Endothelial cell of umbilical vein (primary cell): ENCODE measurements around the gene VPS54. TPM values are rescaled to one million over a fixed set of nuclear protein-coding genes. Genes with fewer than 3 reads are reported as not detected.

ENCODE experiments used
- BruUV-seq: library from RNA; stranded (reverse); fragments of 400-500 nt; replicated peaks from 2 replicates; lab custom pipeline; 2021; lab: Mats Ljungman, UMichigan
- CTCF ChIA-PET: fragments of 300-600, 350-600 bp; sonication (Branson Sonifier 250); formaldehyde crosslinking; loops from one replicate; lab custom pipeline; 2021; ENCODE audit warnings: antibody characterized with exemption, inconsistent platforms; lab: Charles Lee
- POLR2A ChIA-PET: fragments of 300-600, 350-600 bp; sonication (Branson Sonifier 250); formaldehyde crosslinking; loops from one replicate; lab custom pipeline; 2021; ENCODE audit warnings: antibody characterized with exemption, inconsistent platforms; lab: Charles Lee
- DNase-seq: peaks from one replicate; pipeline ENCODE4 v3.0.0-alpha.2; 2011; ENCODE audit warnings: low read depth, low spot score
- FAIRE-seq: peaks from 2 replicates; lab custom pipeline; 2011; peaks lifted over from hg19 to GRCh38; lab: Jason Lieb, UNC
- H2AFZ ChIP-seq: 2 replicates; pipeline ENCODE4 v1.6.0; 2012; ENCODE audit warnings: low read depth, low read length, control low read depth, inconsistent platforms
- H3K27ac ChIP-seq: 2 replicates; pipeline ENCODE4 v1.5.1; 2011; ENCODE audit warnings: low read depth, mild to moderate bottlenecking, control low read depth, low read length, moderate library complexity; ENCODE audit not compliant: insufficient read depth
- H3K27me3 ChIP-seq, 2 experiments: 2 replicates each; pipeline versions ENCODE4 v1.6.0 to v1.6.1; 2011; ENCODE audit warnings: low read length in 2 of 2, mixed read lengths in 1 of 2; ENCODE audit not compliant: control insufficient read depth in 2 of 2, insufficient read depth in 2 of 2
- H3K36me3 ChIP-seq, 2 experiments: 2 replicates in 1 of 2; 3 replicates in 1 of 2; pipeline ENCODE4 v1.5.1; 2011; ENCODE audit warnings: low read length in 2 of 2, mild to moderate bottlenecking in 1 of 2, moderate library complexity in 1 of 2; ENCODE audit not compliant: control insufficient read depth in 2 of 2, insufficient read depth in 2 of 2; ENCODE audit errors: extremely low read depth in 1 of 2
- H3K4me1 ChIP-seq: 3 replicates; pipeline ENCODE4 v1.5.1; 2011; ENCODE audit warnings: mild to moderate bottlenecking, low read length; ENCODE audit not compliant: control insufficient read depth, insufficient read depth; ENCODE audit errors: extremely low read depth
- H3K4me2 ChIP-seq: 2 replicates; pipeline ENCODE4 v1.6.1; 2011; ENCODE audit warnings: low read length, control low read depth, mixed read lengths; ENCODE audit not compliant: insufficient read depth
- H3K4me3 ChIP-seq, 3 experiments: fragments of 200-600 bp in 1 of 3; sonication (generic), shearing (Covaris generic) in 1 of 3; replicated peaks in 1 of 3; 2 replicates each; pipeline ENCODE4 v1.5.1; 2011 to 2016; ENCODE audit warnings: control low read depth in 3 of 3, low read length in 3 of 3, mild to moderate bottlenecking in 2 of 3, inconsistent platforms in 1 of 3, low read depth in 1 of 3, moderate library complexity in 1 of 3; ENCODE audit not compliant: insufficient read depth in 1 of 3
- H3K79me2 ChIP-seq: 2 replicates; pipeline ENCODE4 v1.6.0; 2012; ENCODE audit warnings: low read length, inconsistent platforms; ENCODE audit not compliant: control insufficient read depth, insufficient read depth
- H3K9ac ChIP-seq: replicated peaks from 2 replicates; pipeline ENCODE3; 2011; ENCODE audit warnings: low read length, control low read depth; ENCODE audit not compliant: insufficient read depth; ENCODE audit errors: extremely low read depth
- H3K9me1 ChIP-seq: replicated peaks from 3 replicates; pipeline ENCODE4 v1.6.0; 2011; ENCODE audit warnings: mild to moderate bottlenecking, low read length; ENCODE audit not compliant: control insufficient read depth, insufficient read depth; ENCODE audit errors: extremely low read depth
- H3K9me3 ChIP-seq: replicated peaks from 2 replicates; pipeline ENCODE4 v1.5.1; 2012; ENCODE audit warnings: low read length, inconsistent platforms; ENCODE audit not compliant: control insufficient read depth, insufficient read depth
- H4K20me1 ChIP-seq: replicated peaks from 2 replicates; pipeline ENCODE3; 2011; ENCODE audit warnings: mild to moderate bottlenecking, low read length; ENCODE audit not compliant: control insufficient read depth, insufficient read depth; ENCODE audit errors: extremely low read depth
- CTCF ChIP-seq, 2 donors: IDR thresholded peaks; 1 replicate in 1 of 2; 2 replicates in 1 of 2; pipeline ENCODE4 v1.5.1; 2011; ENCODE audit warnings: low read length in 2 of 2, mild to moderate bottlenecking in 2 of 2, moderate library complexity in 2 of 2, control low read depth in 1 of 2, inconsistent platforms in 1 of 2, low read depth in 1 of 2; ENCODE audit not compliant: insufficient read depth in 1 of 2; ENCODE audit errors: extremely low read depth in 1 of 2
- EZH2 ChIP-seq: IDR thresholded peaks from 2 replicates; pipeline ENCODE4 v1.6.1; 2012; ENCODE audit warnings: borderline replicate concordance, low read depth, mild to moderate bottlenecking, moderate library complexity, low read length, inconsistent platforms; ENCODE audit not compliant: severe bottlenecking
- FOS ChIP-seq: IDR thresholded peaks from 2 replicates; pipeline ENCODE4 v1.6.1; 2011; ENCODE audit warnings: mild to moderate bottlenecking, low read length, moderate library complexity, borderline replicate concordance; ENCODE audit not compliant: insufficient read depth
- GATA2 ChIP-seq: IDR thresholded peaks from 2 replicates; pipeline ENCODE4 v1.7.0; 2011; ENCODE audit warnings: low read depth, mild to moderate bottlenecking, moderate library complexity, mixed read lengths, low read length; ENCODE audit not compliant: insufficient read length, insufficient read depth
- JUN ChIP-seq: IDR thresholded peaks from 2 replicates; pipeline ENCODE4 v1.6.1; 2011; ENCODE audit warnings: borderline replicate concordance, low read depth; ENCODE audit not compliant: insufficient read length, insufficient read depth
- MAX ChIP-seq: IDR thresholded peaks from 2 replicates; pipeline ENCODE4 v1.6.1; 2011; ENCODE audit not compliant: insufficient read depth, insufficient read length
- MYC ChIP-seq: IDR thresholded peaks from one replicate; pipeline ENCODE4 v1.6.1; 2011; ENCODE audit warnings: mild to moderate bottlenecking, low read depth, low read length
- POLR2A ChIP-seq: IDR thresholded peaks from 2 replicates; pipeline ENCODE4 v1.6.1; 2012; ENCODE audit warnings: low read depth, mild to moderate bottlenecking, control low read depth, low read length
- POLR2AphosphoS5 ChIP-seq: IDR thresholded peaks from 2 replicates; pipeline ENCODE4 v1.6.1; 2012; ENCODE audit warnings: low read depth, mild to moderate bottlenecking, control low read depth, low read length, moderate library complexity; ENCODE audit not compliant: insufficient read depth
- dilution Hi-C: fragments of 300-500 bp; cut with MboI; formaldehyde crosslinking; loops from one replicate; pipeline ENCODE4 v1.15.0; 2019; ENCODE audit warnings: low sequenced_read_pairs; ENCODE audit not compliant: extremely low pct_ligation_motif_present
- intact Hi-C: fragments of 100-400 bp; cut with micrococcal nuclease; formaldehyde crosslinking; loops from one replicate; pipeline ENCODE4 v1.10.0; 2022
- polyA plus RNA-seq, 4 experiments: library from polyadenylated mRNA; depleted of rRNA in 3 of 4; stranded (reverse) in 3 of 4; unstranded in 1 of 4; fragments of >200 nt; gene quantifications; 2 replicates each; pipeline versions ENCODE4 v1.2.1 to v1.2.3, GENCODE V29; 2011 to 2012; ENCODE audit warnings: missing spikeins in 1 of 4
- small RNA-seq: library from RNA; depleted of rRNA; stranded (forward); fragments of <200 nt; gene quantifications from one replicate; pipeline ENCODE3, GENCODE V24; 2012; ENCODE audit warnings: low replicate concordance, low read depth; ENCODE audit not compliant: insufficient read depth, insufficient read length
- total RNA-seq: library from RNA; stranded (reverse); gene quantifications from 2 replicates; pipeline ENCODE4 v1.2.3, GENCODE V29; 2021

Gene VPS54
- total and polyA plus RNA-seq, 2 donors (not counting 3 experiments of a cell fraction or from before 2014, with no cell fraction given), result 6.3 to 17.7 TPM

- no peaks in the 10 kb centered on the region for H3K9me1 ChIP-seq
- peaks cover 3% of the 10 kb centered on the region for H4K20me1 ChIP-seq
- dilution Hi-C loops (no loop called here), intact Hi-C loops (loop anchor here (1.0 kb wide), 1 partner anchor 19 kb away; no protein-coding TSS in a partner anchor)
- DNase-seq, result peak; percentile 51
- peak overlapping the region; percentile 81 for H3K27ac ChIP-seq
- ChIA-PET POLR2A (interaction anchor here (0.6 to 1.1 kb wide), 5 partner anchors 30 to 1201 kb away, joined by 3 to 6 read pairs (median 6); partner anchors contain the start of genes MDH1 and WDPCP), CTCF (interaction anchor here (0.8 to 3.6 kb wide), 13 partner anchors 8 to 158 kb away, joined by 3 to 44 read pairs (median 4); no protein-coding TSS in a partner anchor)
- TSS peak; percentile 33 for BruUV-seq
- peak overlapping the region; percentile 52 for H2AFZ ChIP-seq
- H3K4me2 ChIP-seq, result peak overlapping the region; percentile 96
- H3K9ac ChIP-seq, result peak overlapping the region; percentile 92
- TF ChIP-seq MAX (no peak), CTCF (IDR thresholded peaks at IDR 0.05; ENCODE audit: extremely low read depth in 1 of 2, insufficient read depth in 1 of 2, low read depth in 1 of 2, low read length in 2 of 2) (no peak), EZH2 (no peak), JUN (no peak), GATA2 (no peak), POLR2A (no peak), POLR2AphosphoS5 (no peak), FOS (no peak), MYC (no peak)
- peak overlapping the region; percentile 91 to 96 (median 95) for H3K4me3 ChIP-seq
- FAIRE-seq, result no peak
- no peaks in the 10 kb centered on the region for H3K27me3 ChIP-seq
- H3K79me2 ChIP-seq, result peaks cover 49% of the 10 kb centered on the region
- no peaks in the 10 kb centered on the region for H3K36me3 ChIP-seq
- H3K4me1 ChIP-seq, result peaks cover 16% of the 10 kb centered on the region
- H3K9me3 ChIP-seq, result no peaks in the 10 kb centered on the region
These were observed 176.8 kb downstream of the VPS54 start for GRCh38 chr2:63842149-63843061.

Small RNA genes within 50 kb of the gene (small RNA-seq; reads per million reads assigned to genes)
- not detected for gene RF01293

Other genes with a start within 250 kb of the VPS54 start
- gene UGP2, start 177.5 kb downstream of the VPS54 start, total RNA-seq, result 57.7 and 63.9 TPM in 2 replicates
- gene UGP2, start 177.5 kb downstream of the VPS54 start, polyA plus RNA-seq, result 9.0 and 14.2 TPM in 2 replicates
- 30.9 and 39.9 TPM in 2 replicates for gene PELI1, start 125.0 kb upstream of the VPS54 start, total RNA-seq
- gene PELI1, start 125.0 kb upstream of the VPS54 start, polyA plus RNA-seq, result 12.2 and 14.2 TPM in 2 replicates